BLaER1 treated with 17β-estradiol and CSF1 and Interleukin-3, amounts not matched to agents 10 nM and 100 nM (cell line): ENCODE measurements around the gene HAPLN2.

ENCODE experiments used
- H3K27ac ChIP-seq, 11 experiments: shearing (Covaris generic); formaldehyde crosslinking; 2 replicates each; pipeline ENCODE4 v1.8.1; 2022
- H3K27me3 ChIP-seq, 11 experiments: shearing (Covaris generic); formaldehyde crosslinking; 2 replicates each; pipeline ENCODE4 v1.8.1; 2022
- H3K36me3 ChIP-seq, 11 experiments: shearing (Covaris generic); formaldehyde crosslinking; 2 replicates each; pipeline ENCODE4 v1.8.1; 2022
- H3K4me1 ChIP-seq, 10 experiments: shearing (Covaris generic); formaldehyde crosslinking; 2 replicates each; pipeline ENCODE4 v1.8.1; 2022
- H3K4me2 ChIP-seq, 11 experiments: shearing (Covaris generic); formaldehyde crosslinking; 2 replicates each; pipeline ENCODE4 v1.8.1; 2022
- H3K4me3 ChIP-seq, 10 experiments: shearing (Covaris generic); formaldehyde crosslinking; 2 replicates each; pipeline ENCODE4 v1.8.1; 2022
- H3K9ac ChIP-seq, 11 experiments: shearing (Covaris generic); formaldehyde crosslinking; 2 replicates each; pipeline ENCODE4 v1.8.1; 2022
- H3K9me3 ChIP-seq, 11 experiments: shearing (Covaris generic); formaldehyde crosslinking; replicated peaks in 1 of 11; 2 replicates each; pipeline ENCODE4 v1.8.1; 2022
- H4K20me1 ChIP-seq, 11 experiments: shearing (Covaris generic); formaldehyde crosslinking; 2 replicates each; pipeline ENCODE4 v1.8.1; 2022
- Cebpa-rat ChIP-seq, 11 experiments: shearing (Covaris generic); IDR thresholded peaks; 2 replicates each; pipeline ENCODE4 v1.8.1; 2022

HAPLN2 gene

GRCh38 chr1:156590326-156591180 is 28.7 kb upstream of the HAPLN2 start:
- Histone ChIP-seq H3K4me2 (peak overlapping the region; percentile 86 to 99 (median 96)), H4K20me1 (peaks cover 0 to 42% (median 23%) of the 10 kb centered on the region in 11 experiments; a peak in 13 of 22 replicates), H3K27ac (peak overlapping the region; percentile 71 to 89 (median 80); a peak in 19 of 22 replicates), H3K36me3 (peaks cover 33 to 56% (median 53%) of the 10 kb centered on the region in 11 experiments), H3K4me1 (peaks cover 26 to 52% (median 38%) of the 10 kb centered on the region in 10 experiments), H3K27me3 (no peaks in the 10 kb centered on the region), H3K9me3 (no peaks in the 10 kb centered on the region), H3K4me3 (peak overlapping the region; percentile 66 to 88 (median 80); a peak in 16 of 20 replicates), H3K9ac (peak overlapping the region; percentile 81 to 94 (median 87); a peak in 16 of 22 replicates)
- TF ChIP-seq Cebpa-rat (IDR thresholded peaks at IDR 0.05), result no peak

GRCh38 chr1:156591181-156591431 is 28.1 kb upstream of the HAPLN2 start:
- H3K27me3 ChIP-seq, result no peaks in the 10 kb centered on the region
- H3K4me1 ChIP-seq, result peaks cover 26 to 47% (median 38%) of the 10 kb centered on the region in 10 experiments
- peaks cover 0 to 46% (median 22%) of the 10 kb centered on the region in 11 experiments; a peak in 13 of 22 replicates for H4K20me1 ChIP-seq
- peaks cover 33 to 56% (median 53%) of the 10 kb centered on the region in 11 experiments for H3K36me3 ChIP-seq
- H3K27ac ChIP-seq, result peak overlapping the region; percentile 71 to 89 (median 80); a peak in 21 of 22 replicates
- peak overlapping the region; percentile 81 to 94 (median 87) for H3K9ac ChIP-seq
- H3K4me3 ChIP-seq, result peak overlapping the region; percentile 66 to 88 (median 80)
- no peaks in the 10 kb centered on the region for H3K9me3 ChIP-seq
- peak overlapping the region; percentile 86 to 99 (median 96) for H3K4me2 ChIP-seq
- TF ChIP-seq Cebpa-rat (IDR thresholded peaks at IDR 0.05), result no peak

- H3K4me3 ChIP-seq, result peak within 1 kb of the TSS; percentile 66 to 88 (median 80)
- H3K36me3 ChIP-seq, result peaks cover 37 to 56% (median 53%) of the 10 kb centered on the region in 11 experiments
- H3K27ac ChIP-seq, result peak within 1 kb of the TSS; percentile 71 to 89 (median 80)
- H3K9me3 ChIP-seq, result no peaks in the 10 kb centered on the region
- peaks cover 26 to 42% (median 36%) of the 10 kb centered on the region in 10 experiments for H3K4me1 ChIP-seq
- TF ChIP-seq Cebpa-rat (IDR thresholded peaks at IDR 0.05), result no peak
- H3K4me2 ChIP-seq, result peak within 1 kb of the TSS; percentile 86 to 99 (median 96)
- no peaks in the 10 kb centered on the region for H3K27me3 ChIP-seq
- peak within 1 kb of the TSS; percentile 81 to 94 (median 87) for H3K9ac ChIP-seq
- peaks cover 0 to 46% (median 26%) of the 10 kb centered on the region in 11 experiments; a peak in 12 of 22 replicates for H4K20me1 ChIP-seq
Observed at GRCh38 chr1:156591432-156592157, 27.6 kb upstream of the HAPLN2 start, which contains the start of gene NAXE. Gene NAXE (plus strand): TSS chr1:156591776. CDS start chr1:156591805, 29 bp downstream.

- Histone ChIP-seq H3K9me3 (no peaks in the 10 kb centered on the region), H3K9ac (peak overlapping the region; percentile 81 to 94 (median 87)), H3K27ac (peak overlapping the region; percentile 71 to 89 (median 80)), H3K4me2 (peak overlapping the region; percentile 86 to 99 (median 96)), H3K27me3 (no peaks in the 10 kb centered on the region), H3K4me1 (peaks cover 26 to 42% (median 36%) of the 10 kb centered on the region in 10 experiments), H3K36me3 (peaks cover 44 to 56% (median 53%) of the 10 kb centered on the region in 11 experiments), H3K4me3 (peak overlapping the region; percentile 66 to 88 (median 80)), H4K20me1 (peaks cover 0 to 51% (median 32%) of the 10 kb centered on the region in 11 experiments; a peak in 12 of 22 replicates)
- no peak for TF ChIP-seq Cebpa-rat (IDR thresholded peaks at IDR 0.05)
Observed at GRCh38 chr1:156592158-156592909, 26.9 kb upstream of the HAPLN2 start.

- Histone ChIP-seq H3K36me3 (peaks cover 51 to 57% (median 56%) of the 10 kb centered on the region in 11 experiments), H3K4me1 (peaks cover 26 to 43% (median 36%) of the 10 kb centered on the region in 10 experiments), H3K4me3 (peak overlapping the region in 6 of 10 experiments; percentile 72 to 86 (median 79); a peak in 11 of 20 replicates), H3K4me2 (peak overlapping the region; percentile 86 to 99 (median 96)), H3K9ac (peak overlapping the region in 10 of 11 experiments; percentile 8 to 94 (median 88); a peak in 15 of 22 replicates), H4K20me1 (peaks cover 0 to 57% (median 37%) of the 10 kb centered on the region in 11 experiments; a peak in 14 of 22 replicates), H3K27ac (peak overlapping the region in 5 of 11 experiments; percentile 22 to 86 (median 80); a peak in 7 of 22 replicates), H3K9me3 (no peaks in the 10 kb centered on the region), H3K27me3 (no peaks in the 10 kb centered on the region)
- TF ChIP-seq Cebpa-rat (IDR thresholded peaks at IDR 0.05), result no peak
Observed at GRCh38 chr1:156592910-156593660, 26.1 kb upstream of the HAPLN2 start.

- Histone ChIP-seq H4K20me1 (peaks cover 0 to 62% (median 41%) of the 10 kb centered on the region in 11 experiments; a peak in 14 of 22 replicates), H3K36me3 (peaks cover 52 to 63% (median 61%) of the 10 kb centered on the region in 11 experiments), H3K9ac (peak overlapping the region in 6 of 11 experiments; percentile 8 to 94 (median 90); a peak in 8 of 22 replicates), H3K27ac (peak overlapping the region in 5 of 11 experiments; percentile 22 to 86 (median 38); a peak in 6 of 22 replicates), H3K9me3 (no peaks in the 10 kb centered on the region), H3K27me3 (no peaks in the 10 kb centered on the region), H3K4me2 (peak overlapping the region in 9 of 11 experiments; percentile 92 to 98 (median 96); a peak in 18 of 22 replicates), H3K4me3 (no peak overlapping the region; a peak in 1 of 20 replicates), H3K4me1 (peaks cover 27 to 48% (median 36%) of the 10 kb centered on the region in 10 experiments)
- no peak for TF ChIP-seq Cebpa-rat (IDR thresholded peaks at IDR 0.05)
Observed at GRCh38 chr1:156593661-156593989, 25.6 kb upstream of the HAPLN2 start.

DNA sequence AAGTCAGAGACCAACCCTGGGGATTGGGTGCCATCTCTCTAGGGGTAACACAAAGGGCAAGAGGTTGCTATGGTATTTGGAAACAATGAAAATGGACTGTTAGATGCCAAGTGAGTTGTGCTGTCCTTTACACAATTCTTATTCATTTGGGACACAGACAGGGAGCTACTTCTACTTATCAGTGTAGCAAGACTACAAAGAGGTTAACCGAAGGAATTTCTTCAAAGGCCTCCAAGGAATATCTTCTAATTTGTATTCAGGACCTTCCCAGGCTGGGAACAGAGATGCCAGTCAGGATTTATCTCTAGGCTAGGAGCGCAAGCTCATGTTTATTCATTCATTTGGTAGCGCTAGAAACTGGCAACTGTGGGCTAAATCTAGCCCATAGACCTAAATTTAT is 25.0 kb upstream of the HAPLN2 start:
- Histone ChIP-seq H3K27me3 (no peaks in the 10 kb centered on the region), H3K4me1 (peaks cover 32 to 54% (median 40%) of the 10 kb centered on the region in 10 experiments), H3K9ac (peak overlapping the region in 1 of 11 experiments; percentile 21; a peak in 2 of 22 replicates), H3K9me3 (no peaks in the 10 kb centered on the region), H3K27ac (no peak overlapping the region; a peak in 1 of 22 replicates), H3K36me3 (peaks cover 52 to 68% (median 67%) of the 10 kb centered on the region in 11 experiments), H4K20me1 (peaks cover 0 to 68% (median 45%) of the 10 kb centered on the region in 11 experiments; a peak in 14 of 22 replicates), H3K4me3 (no peak overlapping the region), H3K4me2 (peak overlapping the region in 5 of 11 experiments; percentile 92 to 98 (median 96); a peak in 9 of 22 replicates)
- TF ChIP-seq Cebpa-rat (IDR thresholded peaks at IDR 0.05), result no peak
